ENCODE results near the gene SKP1.

The SKP1 gene

DNA sequence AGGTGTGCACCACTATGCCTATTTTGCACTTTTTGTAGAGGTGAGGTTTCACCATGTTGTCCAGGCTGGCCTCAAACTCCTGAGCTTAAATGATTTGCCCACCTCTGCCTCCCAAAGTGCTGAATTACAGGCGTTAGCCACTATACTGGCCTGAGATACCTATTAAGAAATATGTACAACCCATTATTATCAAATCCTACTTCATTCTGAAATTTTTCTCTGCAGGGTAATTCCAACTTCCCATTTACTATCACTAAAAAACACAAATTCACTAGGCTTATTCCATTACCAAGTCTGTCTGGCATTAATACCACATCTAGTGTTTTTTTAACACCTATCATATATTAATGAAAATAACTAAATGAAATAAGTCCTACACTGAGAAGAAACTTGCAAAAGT, 30.9 kb upstream of the SKP1 start:
- TF ChIP-seq POLR2AphosphoS5 (IDR thresholded peaks at IDR 0.05; ENCODE audit: low read depth, low read length) (no peak), POU2F2 (IDR thresholded peaks at IDR 0.05; ENCODE audit: low read depth, low read length) (no peak), POLR2A (IDR thresholded peaks at IDR 0.05; ENCODE audit: low read depth, low read length) (no peak), SPI1 (IDR thresholded peaks at IDR 0.05; ENCODE audit: low read depth, low read length) (no peak), TAF1 (IDR thresholded peaks at IDR 0.05; ENCODE audit: low read depth, low read length) (no peak), PAX5 (IDR thresholded peaks at IDR 0.05; ENCODE audit: insufficient read depth, low read length, severe bottlenecking) (no peak)
- FAIRE-seq (peak; percentile 5), DNase-seq (ENCODE audit: insufficient read length, low spot score) (no peak)

DNA sequence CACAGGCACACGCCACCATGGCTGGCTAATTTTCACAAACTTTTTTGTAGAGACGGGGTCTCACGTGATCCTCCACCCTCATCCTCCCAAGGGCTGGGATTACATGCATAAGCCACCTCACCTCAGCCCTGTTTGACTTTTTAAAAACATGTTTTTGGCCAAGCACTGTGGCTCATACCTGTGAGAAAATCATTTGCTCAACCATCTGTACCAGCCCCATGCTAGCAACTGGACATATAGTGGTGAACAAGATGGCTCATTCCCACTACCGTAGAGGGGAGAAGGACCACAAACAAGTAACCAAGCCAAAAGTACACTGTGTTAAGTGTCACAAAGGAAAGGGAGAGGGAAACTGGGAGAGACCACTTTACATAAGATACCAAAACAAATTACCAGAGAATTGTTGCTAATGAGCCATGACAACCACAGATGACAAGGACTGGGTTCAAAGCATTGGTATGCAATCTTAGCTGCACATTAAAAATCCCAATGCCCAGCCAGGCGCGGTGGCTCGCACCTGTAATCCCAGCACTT, 29.9 kb upstream of the SKP1 start:
- TF ChIP-seq POLR2A (IDR thresholded peaks at IDR 0.05; ENCODE audit: low read depth, low read length) (no peak), POU2F2 (IDR thresholded peaks at IDR 0.05; ENCODE audit: low read depth, low read length) (no peak)
- no peak for FAIRE-seq

DNA sequence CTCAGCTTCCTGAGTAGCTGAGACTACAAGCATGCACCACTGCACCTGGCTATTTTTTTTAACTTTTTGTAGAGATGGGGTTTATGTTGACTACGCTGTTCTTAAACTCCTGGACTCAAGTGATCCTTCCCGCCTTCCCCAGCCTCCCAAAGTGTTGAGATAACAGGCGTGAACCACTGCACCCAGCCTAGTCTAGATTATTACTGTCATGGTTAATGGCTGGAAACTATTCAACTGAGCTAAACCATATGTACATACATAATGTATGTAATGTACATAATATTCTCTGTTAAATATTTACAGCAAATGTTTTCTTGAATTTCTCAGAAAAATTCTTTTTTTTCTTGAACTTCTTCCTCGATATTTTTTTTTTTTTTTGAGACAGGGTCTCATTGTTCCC, 27.8 kb upstream of the SKP1 start:
- TF ChIP-seq POLR2A (IDR thresholded peaks at IDR 0.05; ENCODE audit: low read depth, low read length) (no peak), PAX5 (IDR thresholded peaks at IDR 0.05; ENCODE audit: insufficient read depth, low read length, severe bottlenecking) (no peak), POLR2AphosphoS5 (IDR thresholded peaks at IDR 0.05; ENCODE audit: low read depth, low read length) (no peak), TAF1 (IDR thresholded peaks at IDR 0.05; ENCODE audit: low read depth, low read length) (no peak), SPI1 (IDR thresholded peaks at IDR 0.05; ENCODE audit: low read depth, low read length) (no peak), POU2F2 (IDR thresholded peaks at IDR 0.05; ENCODE audit: low read depth, low read length) (no peak)
- FAIRE-seq (no peak), DNase-seq (ENCODE audit: insufficient read length, low spot score) (no peak)

More for the DNA sequence above, 29.9 kb upstream of the SKP1 start:
- DNase-seq (ENCODE audit: insufficient read length, low spot score), result no peak

DNA sequence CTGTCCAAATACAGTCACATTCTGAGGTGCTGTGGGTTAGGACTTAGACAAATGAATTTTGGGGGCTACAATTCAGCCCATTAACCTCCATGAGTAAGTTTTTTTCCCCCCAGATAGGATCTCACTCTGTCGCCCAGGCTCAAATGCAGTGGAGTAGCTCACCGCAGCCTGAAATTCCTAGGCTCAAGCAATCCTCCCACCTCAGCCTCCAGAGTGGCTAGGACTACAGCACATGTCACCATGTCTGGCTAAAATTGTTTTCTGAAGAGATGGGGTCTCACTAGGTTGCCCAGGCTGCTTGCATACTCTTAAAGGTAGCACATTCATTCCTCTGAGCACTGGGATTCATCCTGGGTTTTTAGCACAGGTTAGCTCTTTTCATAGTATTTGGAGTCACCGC, 26.9 kb upstream of the SKP1 start:
- TF ChIP-seq POLR2A (IDR thresholded peaks at IDR 0.05; ENCODE audit: low read depth, low read length) (no peak), POU2F2 (IDR thresholded peaks at IDR 0.05; ENCODE audit: low read depth, low read length) (no peak), PAX5 (IDR thresholded peaks at IDR 0.05; ENCODE audit: insufficient read depth, low read length, severe bottlenecking) (no peak), SPI1 (IDR thresholded peaks at IDR 0.05; ENCODE audit: low read depth, low read length) (no peak), TAF1 (IDR thresholded peaks at IDR 0.05; ENCODE audit: low read depth, low read length) (no peak)
- FAIRE-seq, result no peak
- no peak for DNase-seq (ENCODE audit: insufficient read length, low spot score)

DNA sequence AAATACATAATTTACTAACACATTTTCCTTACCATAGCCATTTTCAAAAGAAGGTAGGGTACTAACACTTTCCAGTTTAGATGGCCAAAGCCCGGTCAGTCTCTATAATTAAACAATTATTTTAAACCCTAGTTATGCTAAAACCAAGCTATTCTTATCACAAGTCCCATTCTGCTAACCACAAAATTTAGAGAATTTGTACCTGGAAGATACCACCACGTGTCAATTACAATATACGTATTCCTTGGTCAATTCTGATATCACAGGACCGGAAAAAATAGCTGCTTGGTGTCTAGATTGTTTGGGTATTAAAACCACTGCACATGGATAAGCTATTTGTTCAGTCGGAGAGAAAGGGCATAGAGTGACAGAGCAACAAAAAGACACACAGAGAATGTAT, 18.9 kb upstream of the SKP1 start:
- FAIRE-seq (no peak), DNase-seq (ENCODE audit: insufficient read length, low spot score) (no peak)
- TF ChIP-seq PAX5 (IDR thresholded peaks at IDR 0.05; ENCODE audit: insufficient read depth, low read length, severe bottlenecking) (no peak), TAF1 (IDR thresholded peaks at IDR 0.05; ENCODE audit: low read depth, low read length) (no peak), POU2F2 (IDR thresholded peaks at IDR 0.05; ENCODE audit: low read depth, low read length) (no peak), SPI1 (IDR thresholded peaks at IDR 0.05; ENCODE audit: low read depth, low read length) (no peak), POLR2A (IDR thresholded peaks at IDR 0.05; ENCODE audit: low read depth, low read length) (no peak), POLR2AphosphoS5 (IDR thresholded peaks at IDR 0.05; ENCODE audit: low read depth, low read length) (no peak)

DNA sequence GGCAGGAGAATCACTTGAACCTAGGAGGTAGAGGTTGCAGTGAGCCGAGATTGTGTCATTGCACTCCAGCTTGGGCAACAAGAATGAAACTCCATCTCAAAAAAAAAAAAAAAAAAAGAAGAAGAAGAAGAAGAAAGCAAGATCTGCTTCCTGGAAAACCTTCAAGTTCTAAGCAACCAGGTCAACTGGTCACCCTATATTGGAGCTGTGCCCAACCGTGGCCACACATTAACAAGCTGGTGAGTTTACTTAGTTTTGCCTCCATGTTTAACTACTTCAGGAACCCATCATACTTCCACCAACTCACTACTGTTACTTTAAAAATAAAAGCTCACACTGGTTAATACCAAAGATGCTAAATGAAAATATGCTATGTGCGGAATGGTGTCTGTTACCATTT, 12.3 kb upstream of the SKP1 start:
- TF ChIP-seq POU2F2 (IDR thresholded peaks at IDR 0.05; ENCODE audit: low read depth, low read length) (no peak), TAF1 (IDR thresholded peaks at IDR 0.05; ENCODE audit: low read depth, low read length) (no peak), PAX5 (IDR thresholded peaks at IDR 0.05; ENCODE audit: insufficient read depth, low read length, severe bottlenecking) (no peak), SPI1 (IDR thresholded peaks at IDR 0.05; ENCODE audit: low read depth, low read length) (no peak), POLR2AphosphoS5 (IDR thresholded peaks at IDR 0.05; ENCODE audit: low read depth, low read length) (no peak), POLR2A (IDR thresholded peaks at IDR 0.05; ENCODE audit: low read depth, low read length) (no peak)
- no peak for DNase-seq (ENCODE audit: insufficient read length, low spot score)
- FAIRE-seq, result no peak

DNA sequence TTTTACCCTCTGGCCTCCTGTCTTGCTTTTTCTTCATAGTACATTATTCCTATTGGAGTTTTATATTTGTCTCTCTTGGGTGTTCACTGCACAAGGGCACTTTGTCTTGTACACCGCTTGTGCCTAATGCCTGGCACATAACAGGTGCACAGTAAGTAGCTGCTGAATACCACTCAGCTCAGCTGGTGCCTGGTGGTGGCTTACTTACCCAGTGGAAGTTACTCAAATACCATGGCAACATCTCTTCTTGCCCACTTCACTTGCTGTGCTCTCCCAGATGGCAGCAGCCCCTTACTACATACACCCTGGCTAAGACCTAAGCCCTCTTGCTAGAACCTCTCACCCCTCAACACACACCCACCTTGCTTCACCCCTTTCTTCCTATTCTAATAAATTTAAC, 11.3 kb upstream of the SKP1 start:
- FAIRE-seq, result no peak
- no peak for DNase-seq (ENCODE audit: insufficient read length, low spot score)
- no peak for TF ChIP-seq POU2F2 (IDR thresholded peaks at IDR 0.05; ENCODE audit: low read depth, low read length)
- TF ChIP-seq POLR2A (IDR thresholded peaks at IDR 0.05; ENCODE audit: low read depth, low read length), result no peak
- TF ChIP-seq POLR2AphosphoS5 (IDR thresholded peaks at IDR 0.05; ENCODE audit: low read depth, low read length), result no peak
- no peak for TF ChIP-seq PAX5 (IDR thresholded peaks at IDR 0.05; ENCODE audit: insufficient read depth, low read length, severe bottlenecking)
- TF ChIP-seq SPI1 (IDR thresholded peaks at IDR 0.05; ENCODE audit: low read depth, low read length), result no peak
- TF ChIP-seq TAF1 (IDR thresholded peaks at IDR 0.05; ENCODE audit: low read depth, low read length), result no peak

DNA sequence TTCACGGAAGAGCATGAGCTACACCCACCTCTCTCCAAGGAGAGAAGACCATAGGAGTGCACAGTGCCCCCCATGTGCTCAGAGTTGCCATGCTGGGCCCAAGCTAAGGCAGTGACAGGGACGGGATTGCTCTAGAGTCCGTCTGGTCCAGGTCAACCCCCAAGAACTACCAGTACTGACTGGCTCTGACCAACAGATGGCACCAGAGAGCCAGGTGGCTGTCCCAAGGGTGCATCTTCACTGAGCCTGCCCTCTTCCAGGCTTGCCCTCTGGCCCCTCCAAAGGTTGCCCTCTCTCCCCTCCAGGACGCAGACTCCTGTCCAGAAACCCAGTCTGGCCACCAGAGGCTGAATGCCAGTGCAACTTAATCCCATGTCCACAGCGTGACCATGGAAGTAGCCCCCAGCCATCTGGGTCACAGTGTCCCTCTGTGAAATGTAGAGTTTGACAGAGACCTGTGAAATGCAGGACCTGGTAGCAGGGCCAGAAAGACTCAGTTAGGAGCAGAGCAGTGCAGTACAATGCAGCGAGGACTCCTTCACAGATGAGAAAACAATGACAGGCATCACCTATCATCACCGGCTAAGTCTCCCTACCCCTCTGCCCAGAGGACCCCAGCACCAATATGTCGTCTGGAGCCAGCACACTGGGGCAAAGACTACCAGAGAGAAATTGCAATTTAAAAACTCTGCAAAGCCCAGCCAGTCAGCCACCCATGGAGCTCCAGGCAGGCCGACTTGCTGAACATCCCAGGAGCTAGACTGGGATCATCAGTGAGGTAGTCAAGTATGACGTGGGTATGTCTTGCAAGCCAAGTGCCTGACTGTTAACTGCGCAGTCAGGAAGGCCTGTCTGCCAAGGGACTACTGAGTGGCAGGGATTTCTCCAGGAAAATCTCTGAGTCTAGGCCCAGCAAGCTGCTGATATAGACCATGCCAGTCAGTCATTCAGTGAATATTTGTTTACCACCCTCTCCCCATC, 7.7 kb upstream of the SKP1 start:
- FAIRE-seq (peak; percentile 90), DNase-seq (ENCODE audit: insufficient read length, low spot score) (peak; percentile 56)

DNA sequence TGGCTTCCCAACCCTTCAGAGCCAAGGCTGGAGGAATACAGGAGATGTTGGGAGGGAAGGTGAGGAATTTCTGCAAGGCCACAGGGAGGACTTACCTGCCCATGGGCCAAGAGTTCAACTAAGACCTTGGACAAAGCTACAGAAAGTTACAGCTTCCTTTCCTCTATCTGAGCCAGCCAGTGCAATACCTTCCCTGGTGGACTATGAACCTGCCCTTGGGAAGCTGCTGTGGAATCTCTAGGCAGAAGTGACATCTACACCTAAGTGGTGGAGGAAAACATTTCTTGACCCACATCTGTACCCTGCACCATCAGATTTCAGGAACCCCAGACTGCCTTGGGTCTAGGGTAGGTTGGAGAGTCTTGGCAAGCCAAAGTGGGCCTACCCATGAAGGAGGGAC, 6.7 kb upstream of the SKP1 start:
- DNase-seq (ENCODE audit: insufficient read length, low spot score) (no peak), FAIRE-seq (no peak)
- no peak for TF ChIP-seq POLR2AphosphoS5 (IDR thresholded peaks at IDR 0.05; ENCODE audit: low read depth, low read length)
- TF ChIP-seq POU2F2 (IDR thresholded peaks at IDR 0.05; ENCODE audit: low read depth, low read length), result no peak
- TF ChIP-seq PAX5 (IDR thresholded peaks at IDR 0.05; ENCODE audit: insufficient read depth, low read length, severe bottlenecking), result no peak
- TF ChIP-seq SPI1 (IDR thresholded peaks at IDR 0.05; ENCODE audit: low read depth, low read length), result no peak
- no peak for TF ChIP-seq TAF1 (IDR thresholded peaks at IDR 0.05; ENCODE audit: low read depth, low read length)
- TF ChIP-seq POLR2A (IDR thresholded peaks at IDR 0.05; ENCODE audit: low read depth, low read length), result no peak

More for the DNA sequence above, 7.7 kb upstream of the SKP1 start:
- TF ChIP-seq POLR2A (IDR thresholded peaks at IDR 0.05; ENCODE audit: low read depth, low read length), result no peak
- no peak for TF ChIP-seq POLR2AphosphoS5 (IDR thresholded peaks at IDR 0.05; ENCODE audit: low read depth, low read length)
- TF ChIP-seq SPI1 (IDR thresholded peaks at IDR 0.05; ENCODE audit: low read depth, low read length), result no peak
- no peak for TF ChIP-seq TAF1 (IDR thresholded peaks at IDR 0.05; ENCODE audit: low read depth, low read length)
- no peak for TF ChIP-seq POU2F2 (IDR thresholded peaks at IDR 0.05; ENCODE audit: low read depth, low read length)
- TF ChIP-seq PAX5 (IDR thresholded peaks at IDR 0.05; ENCODE audit: insufficient read depth, low read length, severe bottlenecking), result no peak

All from GM12891 (cell line).